ENCODE measurements around the gene CYP4F3. TPM values are rescaled to one million over a fixed set of nuclear protein-coding genes. Genes with fewer than 3 reads are reported as not detected.

CYP4F3 gene
- total RNA-seq, 1 donor from 2014 or later: not detected

DNA sequence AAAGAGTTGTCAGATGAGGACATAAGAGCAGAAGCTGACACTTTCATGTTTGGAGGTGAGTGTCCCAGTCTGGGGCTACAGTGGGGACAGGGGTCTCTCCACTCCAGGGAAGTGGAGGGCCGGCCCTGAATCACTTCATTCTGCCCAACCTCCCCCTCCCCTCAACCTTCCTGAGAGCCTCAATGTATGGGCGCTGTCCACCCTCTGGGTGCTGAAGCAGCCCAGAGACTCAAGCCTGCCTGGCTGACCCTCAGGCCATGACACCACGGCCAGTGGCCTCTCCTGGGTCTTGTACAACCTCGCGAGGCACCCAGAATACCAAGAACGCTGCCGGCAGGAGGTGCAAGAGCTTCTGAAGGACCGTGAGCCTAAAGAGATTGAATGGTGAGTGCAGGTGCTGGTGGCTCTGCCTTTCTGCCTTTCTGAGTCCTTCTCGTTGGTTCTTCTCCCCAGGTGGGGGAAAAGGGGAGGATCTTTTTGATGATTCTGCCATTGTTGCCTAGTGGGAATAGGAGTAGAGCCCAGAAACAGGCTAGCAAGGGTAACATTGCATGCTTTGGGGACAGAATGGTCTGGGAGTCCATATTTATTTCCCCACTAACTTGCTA, 16.9 kb upstream of the CYP4F3 start:
- Mint-ChIP-seq H3K9me3 (ENCODE audit: unreplicated experiment) (peaks cover 11% of the 10 kb centered on the region), H3K4me3 (ENCODE audit: unreplicated experiment) (no peak overlapping the region), H3K27me3 (ENCODE audit: unreplicated experiment) (no peaks in the 10 kb centered on the region), H3K4me1 (ENCODE audit: unreplicated experiment) (no peaks in the 10 kb centered on the region), H3K27ac (ENCODE audit: unreplicated experiment) (no peak overlapping the region), H3K36me3 (ENCODE audit: unreplicated experiment) (no peaks in the 10 kb centered on the region)
- peak; percentile 68 for DNase-seq (ENCODE audit: extremely low spot score, unreplicated experiment)
- TF ChIP-seq, protein P1, sequence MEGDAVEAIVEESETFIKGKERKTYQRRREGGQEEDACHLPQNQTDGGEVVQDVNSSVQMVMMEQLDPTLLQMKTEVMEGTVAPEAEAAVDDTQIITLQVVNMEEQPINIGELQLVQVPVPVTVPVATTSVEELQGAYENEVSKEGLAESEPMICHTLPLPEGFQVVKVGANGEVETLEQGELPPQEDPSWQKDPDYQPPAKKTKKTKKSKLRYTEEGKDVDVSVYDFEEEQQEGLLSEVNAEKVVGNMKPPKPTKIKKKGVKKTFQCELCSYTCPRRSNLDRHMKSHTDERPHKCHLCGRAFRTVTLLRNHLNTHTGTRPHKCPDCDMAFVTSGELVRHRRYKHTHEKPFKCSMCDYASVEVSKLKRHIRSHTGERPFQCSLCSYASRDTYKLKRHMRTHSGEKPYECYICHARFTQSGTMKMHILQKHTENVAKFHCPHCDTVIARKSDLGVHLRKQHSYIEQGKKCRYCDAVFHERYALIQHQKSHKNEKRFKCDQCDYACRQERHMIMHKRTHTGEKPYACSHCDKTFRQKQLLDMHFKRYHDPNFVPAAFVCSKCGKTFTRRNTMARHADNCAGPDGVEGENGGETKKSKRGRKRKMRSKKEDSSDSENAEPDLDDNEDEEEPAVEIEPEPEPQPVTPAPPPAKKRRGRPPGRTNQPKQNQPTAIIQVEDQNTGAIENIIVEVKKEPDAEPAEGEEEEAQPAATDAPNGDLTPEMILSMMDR (IDR thresholded peaks at IDR 0.05): no peak

DNA sequence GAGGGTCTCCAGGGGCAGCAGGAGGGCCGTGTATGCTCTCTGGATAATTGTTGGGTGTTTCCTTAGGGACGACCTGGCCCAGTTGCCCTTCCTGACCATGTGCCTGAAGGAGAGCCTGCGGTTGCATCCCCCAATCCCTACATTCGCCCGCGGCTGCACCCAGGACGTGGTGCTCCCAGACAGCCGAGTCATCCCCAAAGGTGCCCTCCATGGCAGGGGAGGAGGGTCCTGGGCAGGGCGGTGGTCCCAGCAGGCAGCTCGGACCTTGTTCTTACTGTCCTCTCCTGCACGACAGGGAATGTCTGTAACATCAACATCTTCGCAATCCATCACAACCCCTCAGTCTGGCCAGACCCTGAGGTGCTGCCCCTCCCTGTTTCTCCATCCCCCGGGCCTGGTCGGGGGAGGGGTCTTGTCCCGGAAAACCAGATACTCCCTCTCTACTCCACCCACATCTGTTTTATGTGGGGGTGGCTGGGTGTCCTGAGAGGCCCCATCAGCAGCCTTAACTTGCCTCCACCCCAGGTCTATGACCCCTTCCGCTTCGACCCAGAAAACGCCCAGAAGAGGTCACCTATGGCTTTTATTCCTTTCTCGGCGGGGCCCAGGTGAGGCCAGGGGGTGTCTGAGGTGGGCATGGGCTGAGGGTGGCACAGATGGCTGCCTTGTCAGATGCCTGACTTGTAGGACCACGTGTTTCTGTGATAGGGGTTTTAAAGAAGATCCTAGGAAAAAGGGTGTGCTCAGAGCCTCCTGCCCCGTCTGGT, 12.3 kb upstream of the CYP4F3 start:
- Mint-ChIP-seq H3K9me3 (ENCODE audit: unreplicated experiment) (peaks cover 1% of the 10 kb centered on the region), H3K27ac (ENCODE audit: unreplicated experiment) (no peak overlapping the region), H3K27me3 (ENCODE audit: unreplicated experiment) (no peaks in the 10 kb centered on the region), H3K4me1 (ENCODE audit: unreplicated experiment) (no peaks in the 10 kb centered on the region), H3K36me3 (ENCODE audit: unreplicated experiment) (no peaks in the 10 kb centered on the region), H3K4me3 (ENCODE audit: unreplicated experiment) (no peak overlapping the region)
- TF ChIP-seq, protein P1 (IDR thresholded peaks at IDR 0.05): no peak
- peak; percentile 78 for DNase-seq (ENCODE audit: extremely low spot score, unreplicated experiment)

DNA sequence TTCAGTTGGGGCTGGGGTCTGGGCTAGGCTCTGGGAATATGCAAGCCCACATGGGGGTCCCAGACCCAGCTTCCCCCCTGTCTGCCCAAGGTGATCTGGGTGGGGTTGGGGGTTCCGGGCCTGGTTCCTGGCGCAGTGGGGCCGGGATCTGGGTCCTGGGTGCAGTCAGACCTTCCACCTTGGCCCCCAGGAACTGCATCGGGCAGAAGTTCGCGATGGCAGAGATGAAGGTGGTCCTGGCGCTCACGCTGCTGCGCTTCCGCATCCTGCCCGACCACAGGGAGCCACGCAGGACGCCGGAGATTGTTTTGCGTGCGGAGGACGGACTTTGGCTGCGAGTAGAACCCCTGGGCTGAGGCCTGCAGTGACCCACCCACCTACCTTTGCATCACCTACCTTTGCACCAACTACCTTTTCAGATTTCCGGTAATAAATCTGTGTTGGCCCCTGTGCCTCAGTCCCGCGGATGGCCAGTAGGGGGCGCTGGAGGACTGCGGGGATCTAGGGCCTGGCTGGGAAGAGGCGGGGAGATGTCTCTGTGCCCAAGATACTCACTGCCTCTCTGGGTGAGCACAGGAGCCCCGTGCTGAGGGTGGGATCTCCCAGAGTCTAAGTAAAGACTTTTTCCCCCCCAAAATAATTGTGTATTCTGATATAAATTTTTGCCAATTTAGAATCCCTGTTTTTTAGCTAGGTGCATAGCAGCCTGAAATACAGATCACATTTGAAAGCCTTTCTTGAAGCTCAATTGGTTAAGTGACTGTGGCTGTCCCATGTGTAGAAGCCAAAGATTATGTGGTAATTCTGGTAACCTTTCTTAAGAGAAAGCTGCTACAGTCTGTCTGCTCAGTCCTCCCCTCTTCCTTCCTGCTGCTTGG, 11.5 kb upstream of the CYP4F3 start:
- DNase-seq (ENCODE audit: extremely low spot score, unreplicated experiment): peak; percentile 90
- Mint-ChIP-seq H3K9me3 (ENCODE audit: unreplicated experiment) (peaks cover under 1% of the 10 kb centered on the region), H3K36me3 (ENCODE audit: unreplicated experiment) (no peaks in the 10 kb centered on the region), H3K4me3 (ENCODE audit: unreplicated experiment) (no peak overlapping the region), H3K27ac (ENCODE audit: unreplicated experiment) (no peak overlapping the region), H3K27me3 (ENCODE audit: unreplicated experiment) (no peaks in the 10 kb centered on the region), H3K4me1 (ENCODE audit: unreplicated experiment) (no peaks in the 10 kb centered on the region)
- TF ChIP-seq, protein P1 (IDR thresholded peaks at IDR 0.05): peak; percentile 75

DNA sequence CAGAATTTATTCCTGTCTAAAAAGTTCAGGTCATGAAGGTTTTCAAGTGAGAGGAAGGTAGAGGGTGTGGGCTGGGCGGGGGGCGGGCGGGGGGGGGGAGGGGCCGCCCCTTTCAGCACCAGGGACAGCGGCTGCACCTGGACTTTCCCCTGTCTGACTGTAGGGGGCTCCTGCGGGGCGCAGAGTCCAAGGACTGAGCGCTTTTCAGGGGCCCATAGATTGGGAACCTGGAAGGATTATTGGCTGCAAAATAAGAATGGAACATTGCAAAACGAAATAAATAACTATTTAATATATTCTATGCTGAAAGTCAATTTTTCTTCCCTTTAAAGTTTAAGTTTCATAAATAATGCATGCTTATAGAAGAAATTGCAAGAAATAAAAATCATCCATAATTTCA, 8.9 kb upstream of the CYP4F3 start:
- Mint-ChIP-seq H3K9me3 (ENCODE audit: unreplicated experiment) (peaks cover 8% of the 10 kb centered on the region), H3K27ac (ENCODE audit: unreplicated experiment) (no peak overlapping the region), H3K27me3 (ENCODE audit: unreplicated experiment) (no peaks in the 10 kb centered on the region), H3K36me3 (ENCODE audit: unreplicated experiment) (no peaks in the 10 kb centered on the region), H3K4me1 (ENCODE audit: unreplicated experiment) (no peaks in the 10 kb centered on the region), H3K4me3 (ENCODE audit: unreplicated experiment) (no peak overlapping the region)
- TF ChIP-seq, protein P1 (IDR thresholded peaks at IDR 0.05): peak; percentile 31
- peak; percentile 34 for DNase-seq (ENCODE audit: extremely low spot score, unreplicated experiment)
